Measurements from ENCODE around the gene TLK1.

DNA sequence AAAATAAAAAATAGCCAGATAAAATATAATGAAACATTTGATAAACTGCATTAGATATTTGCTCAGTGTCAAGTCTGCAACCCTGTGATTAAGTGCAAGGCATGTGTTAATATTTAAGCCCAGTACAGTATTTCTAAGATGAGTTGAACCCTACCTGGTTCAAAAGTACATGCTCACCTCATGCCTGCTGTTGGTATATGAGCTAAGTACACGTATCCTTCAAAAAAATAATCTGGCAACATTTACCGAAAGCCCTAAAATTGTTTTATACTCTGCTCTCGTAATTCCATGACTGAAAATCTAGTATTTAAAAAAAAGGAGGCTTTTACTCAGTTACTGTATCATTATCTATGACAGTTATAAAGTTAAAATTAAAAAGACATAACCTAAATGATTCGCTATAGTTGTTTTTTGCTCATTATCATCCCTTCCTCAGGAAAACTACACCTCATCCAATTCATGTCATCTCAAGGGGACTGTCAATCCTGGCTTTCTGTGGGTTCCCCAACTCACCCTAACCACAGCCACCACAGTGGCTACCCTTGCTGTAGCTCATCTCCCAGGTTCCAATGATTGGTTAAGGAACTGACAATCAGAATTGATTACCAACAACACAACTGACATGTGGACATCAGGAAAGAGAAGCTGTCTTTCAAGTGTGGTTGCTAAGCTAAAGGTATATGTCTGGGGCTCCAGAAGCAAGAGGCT, 10.6 kb downstream of the TLK1 start:
- TF ChIP-seq, protein P1, sequence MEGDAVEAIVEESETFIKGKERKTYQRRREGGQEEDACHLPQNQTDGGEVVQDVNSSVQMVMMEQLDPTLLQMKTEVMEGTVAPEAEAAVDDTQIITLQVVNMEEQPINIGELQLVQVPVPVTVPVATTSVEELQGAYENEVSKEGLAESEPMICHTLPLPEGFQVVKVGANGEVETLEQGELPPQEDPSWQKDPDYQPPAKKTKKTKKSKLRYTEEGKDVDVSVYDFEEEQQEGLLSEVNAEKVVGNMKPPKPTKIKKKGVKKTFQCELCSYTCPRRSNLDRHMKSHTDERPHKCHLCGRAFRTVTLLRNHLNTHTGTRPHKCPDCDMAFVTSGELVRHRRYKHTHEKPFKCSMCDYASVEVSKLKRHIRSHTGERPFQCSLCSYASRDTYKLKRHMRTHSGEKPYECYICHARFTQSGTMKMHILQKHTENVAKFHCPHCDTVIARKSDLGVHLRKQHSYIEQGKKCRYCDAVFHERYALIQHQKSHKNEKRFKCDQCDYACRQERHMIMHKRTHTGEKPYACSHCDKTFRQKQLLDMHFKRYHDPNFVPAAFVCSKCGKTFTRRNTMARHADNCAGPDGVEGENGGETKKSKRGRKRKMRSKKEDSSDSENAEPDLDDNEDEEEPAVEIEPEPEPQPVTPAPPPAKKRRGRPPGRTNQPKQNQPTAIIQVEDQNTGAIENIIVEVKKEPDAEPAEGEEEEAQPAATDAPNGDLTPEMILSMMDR (conservative IDR thresholded peaks at IDR 0.05 in 1 of 2, IDR thresholded peaks at IDR 0.05 in 1 of 2; ENCODE audit: low read depth in 1 of 2, low read length in 2 of 2) = no peak
- TF ChIP-seq EZH2 (IDR thresholded peaks at IDR 0.05; ENCODE audit: low read length, missing control alignments) = no peak

Measured in fibroblast of lung (primary cell).